HepG2 (cell line): ENCODE results near the gene RNASE13. TPM values are rescaled to one million over a fixed set of nuclear protein-coding genes. Genes with fewer than 3 reads are reported as not detected.

ENCODE experiments used
- AHR ChIP-seq: IDR thresholded peaks from 2 replicates; pipeline ENCODE4 v1.6.1; 2018; ENCODE audit warnings: missing genetic modification reagents, missing compliant biosample characterization
- CENPT ChIP-seq: sonication (generic); formaldehyde crosslinking; IDR thresholded peaks from 2 replicates; pipeline ENCODE4 v1.8.0; 2022; ENCODE audit warnings: low read depth, mild to moderate bottlenecking, moderate library complexity, missing genetic modification reagents
- FOSL1 ChIP-seq: sonication (generic); formaldehyde crosslinking; IDR thresholded peaks from 2 replicates; pipeline ENCODE4 v1.9.0; 2021; ENCODE audit warnings: missing genetic modification reagents, borderline replicate concordance
- FOXO1 ChIP-seq: sonication (generic); formaldehyde crosslinking; IDR thresholded peaks from 2 replicates; pipeline ENCODE4 v1.4.0; 2020; ENCODE audit warnings: missing genetic modification reagents
- GATA4 ChIP-seq: sonication (generic); IDR thresholded peaks from 2 replicates; pipeline ENCODE4 v1.6.1; 2016; ENCODE audit warnings: antibody characterized with exemption, low read depth, borderline replicate concordance
- MED1 ChIP-seq: sonication (generic); formaldehyde crosslinking; IDR thresholded peaks from 2 replicates; pipeline ENCODE4 v1.4.0; 2020; ENCODE audit warnings: missing genetic modification reagents
- MEF2D ChIP-seq: sonication (generic); formaldehyde crosslinking; IDR thresholded peaks from 2 replicates; pipeline ENCODE4 v1.5.1; 2020; ENCODE audit warnings: mild to moderate bottlenecking, missing genetic modification reagents
- NR1H2 ChIP-seq: sonication (generic); formaldehyde crosslinking; IDR thresholded peaks from 2 replicates; pipeline ENCODE4 v1.8.1; 2022; ENCODE audit warnings: low read depth, missing genetic modification reagents, borderline replicate concordance
- RFXANK ChIP-seq: IDR thresholded peaks from 2 replicates; pipeline ENCODE4 v1.6.1; 2016
- RXRA ChIP-seq: sonication (generic); formaldehyde crosslinking; IDR thresholded peaks from 2 replicates; pipeline ENCODE4 v1.5.1; 2020; ENCODE audit warnings: missing genetic modification reagents
- YY1 ChIP-seq: IDR thresholded peaks from 2 replicates; pipeline ENCODE4 v1.6.1; 2011; ENCODE audit warnings: low read length, low read depth, moderate library complexity, mild to moderate bottlenecking; ENCODE audit not compliant: insufficient read depth, insufficient replicate concordance
- ZFYVE20 ChIP-seq: sonication (generic); formaldehyde crosslinking; IDR thresholded peaks from 2 replicates; pipeline ENCODE4 v1.8.0; 2023; ENCODE audit warnings: low read depth, mild to moderate bottlenecking, moderate library complexity, missing genetic modification reagents, borderline replicate concordance
- ZNF703 ChIP-seq: sonication (generic); formaldehyde crosslinking; IDR thresholded peaks from 2 replicates; pipeline ENCODE4 v1.5.1; 2020; ENCODE audit warnings: missing genetic modification reagents, mild to moderate bottlenecking, moderate library complexity, borderline replicate concordance
- ZSCAN31 ChIP-seq: sonication (generic); formaldehyde crosslinking; IDR thresholded peaks from 2 replicates; pipeline ENCODE4 v1.5.0; 2020; ENCODE audit warnings: low read depth, mild to moderate bottlenecking, missing genetic modification reagents
- polyA plus RNA-seq, 8 experiments: library from polyadenylated mRNA; depleted of rRNA in 3 of 8; stranded (reverse) in 7 of 8; unstranded in 1 of 8; fragments of >200 nt; fragmentation: Illumina TruSeq in 4 of 8; extraction: Trizol in 4 of 8; gene quantifications; 2 replicates each; pipeline versions ENCODE4 v1.2.1 to v1.2.3, GENCODE V29; 2011 to 2016; ENCODE audit warnings: low read depth in 4 of 8, missing spikeins in 1 of 8, mixed read lengths in 1 of 8; ENCODE audit not compliant: insufficient read depth in 1 of 8
- total RNA-seq, 5 experiments: library from RNA; depleted of rRNA; stranded (reverse); fragments of >200 nt; fragmentation: Illumina TruSeq; extraction: Trizol; gene quantifications; 2 replicates each; pipeline ENCODE4 v1.2.3, GENCODE V29; 2016; ENCODE audit warnings: low read depth in 1 of 5
- TF ChIP-seq, protein P1 (sequence below): sonication (generic); formaldehyde crosslinking; IDR thresholded peaks from 2 replicates; pipeline ENCODE4 v1.4.0; 2020; ENCODE audit warnings: missing genetic modification reagents
- TF ChIP-seq, protein P2 (sequence below): sonication (generic); formaldehyde crosslinking; IDR thresholded peaks from 2 replicates; pipeline ENCODE4 v1.8.1; 2023; ENCODE audit warnings: mild to moderate bottlenecking, missing genetic modification reagents
- TF ChIP-seq, protein P3 (sequence below): sonication (generic); formaldehyde crosslinking; IDR thresholded peaks from 2 replicates; pipeline ENCODE4 v1.4.0; 2020; ENCODE audit warnings: missing genetic modification reagents
- TF ChIP-seq, protein P4 (sequence below): sonication (generic); formaldehyde crosslinking; IDR thresholded peaks from 2 replicates; pipeline ENCODE4 v1.5.0; 2020; ENCODE audit warnings: missing genetic modification reagents, mild to moderate bottlenecking, borderline replicate concordance
- TF ChIP-seq, protein P5 (sequence below): sonication (generic); formaldehyde crosslinking; IDR thresholded peaks from 2 replicates; pipeline ENCODE4 v1.4.0; 2020; ENCODE audit warnings: mild to moderate bottlenecking, missing genetic modification reagents

The RNASE13 gene
- total and polyA plus RNA-seq, 2 of the 13 experiments (the other 11 are each of a cell fraction or from before 2014, with no cell fraction given): 1.0 TPM; not detected in 1

DNA sequence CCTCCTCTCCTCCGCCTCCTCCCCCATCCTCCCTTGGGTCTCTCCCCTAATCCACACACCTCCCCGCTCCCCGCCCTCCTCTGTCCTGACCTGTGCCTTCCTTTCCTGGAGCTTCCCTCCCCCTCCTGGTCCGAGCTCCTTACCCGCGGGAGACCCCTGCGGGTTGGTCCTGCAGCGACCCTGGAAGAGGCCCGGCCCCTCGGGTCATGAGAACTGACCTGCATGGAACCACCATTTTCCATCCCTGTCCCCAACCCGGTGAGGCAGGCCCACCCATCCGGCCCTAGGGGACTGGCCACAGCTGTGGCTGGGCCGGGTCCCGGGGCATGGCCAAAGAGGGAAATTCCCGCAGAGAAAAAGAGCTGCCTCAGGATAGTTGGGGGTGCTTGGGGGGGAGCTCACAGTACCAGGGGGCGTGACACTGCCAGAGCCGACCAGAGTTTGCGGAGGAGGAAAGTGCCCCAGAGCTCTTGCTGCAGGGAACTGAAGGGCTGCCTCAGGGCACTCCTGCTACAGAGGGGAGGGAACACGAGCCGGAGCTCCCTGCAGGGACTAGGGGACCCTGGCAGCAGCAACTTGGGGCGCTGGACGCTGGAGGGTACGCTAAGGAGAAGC is 36.1 kb upstream of the RNASE13 start (continued):
- TF ChIP-seq RXRA (CRISPR knock-in tag) (peak; percentile 68), ZSCAN31 (no peak), FOSL1 (0 out of 2 replicates have a peak, but pooled peaks have one; percentile 14), FOXO1 (CRISPR knock-in tag) (no peak), MED1 (CRISPR knock-in tag) (peak; percentile 29), MEF2D (CRISPR knock-in tag) (no peak), RFXANK (CRISPR knock-in tag) (no peak), NR1H2 (CRISPR knock-in tag) (no peak; the same call in 1 of the 2 replicates), YY1 (peak; percentile 69), ZNF703 (CRISPR knock-in tag) (0 out of 2 replicates have a peak, but pooled peaks have one; percentile 50), CENPT (CRISPR knock-in tag) (no peak), ZFYVE20 (CRISPR knock-in tag) (no peak; the same call in none of the 2 replicates), AHR (CRISPR knock-in tag) (no peak; the same call in 1 of the 2 replicates), GATA4 (no peak)
- TF ChIP-seq, protein P1, sequence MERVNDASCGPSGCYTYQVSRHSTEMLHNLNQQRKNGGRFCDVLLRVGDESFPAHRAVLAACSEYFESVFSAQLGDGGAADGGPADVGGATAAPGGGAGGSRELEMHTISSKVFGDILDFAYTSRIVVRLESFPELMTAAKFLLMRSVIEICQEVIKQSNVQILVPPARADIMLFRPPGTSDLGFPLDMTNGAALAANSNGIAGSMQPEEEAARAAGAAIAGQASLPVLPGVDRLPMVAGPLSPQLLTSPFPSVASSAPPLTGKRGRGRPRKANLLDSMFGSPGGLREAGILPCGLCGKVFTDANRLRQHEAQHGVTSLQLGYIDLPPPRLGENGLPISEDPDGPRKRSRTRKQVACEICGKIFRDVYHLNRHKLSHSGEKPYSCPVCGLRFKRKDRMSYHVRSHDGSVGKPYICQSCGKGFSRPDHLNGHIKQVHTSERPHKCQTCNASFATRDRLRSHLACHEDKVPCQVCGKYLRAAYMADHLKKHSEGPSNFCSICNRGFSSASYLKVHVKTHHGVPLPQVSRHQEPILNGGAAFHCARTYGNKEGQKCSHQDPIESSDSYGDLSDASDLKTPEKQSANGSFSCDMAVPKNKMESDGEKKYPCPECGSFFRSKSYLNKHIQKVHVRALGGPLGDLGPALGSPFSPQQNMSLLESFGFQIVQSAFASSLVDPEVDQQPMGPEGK (CRISPR knock-in tag): no peak; the same call in 1 of the 2 replicates
- TF ChIP-seq, protein P2, sequence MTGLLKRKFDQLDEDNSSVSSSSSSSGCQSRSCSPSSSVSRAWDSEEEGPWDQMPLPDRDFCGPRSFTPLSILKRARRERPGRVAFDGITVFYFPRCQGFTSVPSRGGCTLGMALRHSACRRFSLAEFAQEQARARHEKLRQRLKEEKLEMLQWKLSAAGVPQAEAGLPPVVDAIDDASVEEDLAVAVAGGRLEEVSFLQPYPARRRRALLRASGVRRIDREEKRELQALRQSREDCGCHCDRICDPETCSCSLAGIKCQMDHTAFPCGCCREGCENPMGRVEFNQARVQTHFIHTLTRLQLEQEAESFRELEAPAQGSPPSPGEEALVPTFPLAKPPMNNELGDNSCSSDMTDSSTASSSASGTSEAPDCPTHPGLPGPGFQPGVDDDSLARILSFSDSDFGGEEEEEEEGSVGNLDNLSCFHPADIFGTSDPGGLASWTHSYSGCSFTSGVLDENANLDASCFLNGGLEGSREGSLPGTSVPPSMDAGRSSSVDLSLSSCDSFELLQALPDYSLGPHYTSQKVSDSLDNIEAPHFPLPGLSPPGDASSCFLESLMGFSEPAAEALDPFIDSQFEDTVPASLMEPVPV: no peak
- TF ChIP-seq, protein P3, sequence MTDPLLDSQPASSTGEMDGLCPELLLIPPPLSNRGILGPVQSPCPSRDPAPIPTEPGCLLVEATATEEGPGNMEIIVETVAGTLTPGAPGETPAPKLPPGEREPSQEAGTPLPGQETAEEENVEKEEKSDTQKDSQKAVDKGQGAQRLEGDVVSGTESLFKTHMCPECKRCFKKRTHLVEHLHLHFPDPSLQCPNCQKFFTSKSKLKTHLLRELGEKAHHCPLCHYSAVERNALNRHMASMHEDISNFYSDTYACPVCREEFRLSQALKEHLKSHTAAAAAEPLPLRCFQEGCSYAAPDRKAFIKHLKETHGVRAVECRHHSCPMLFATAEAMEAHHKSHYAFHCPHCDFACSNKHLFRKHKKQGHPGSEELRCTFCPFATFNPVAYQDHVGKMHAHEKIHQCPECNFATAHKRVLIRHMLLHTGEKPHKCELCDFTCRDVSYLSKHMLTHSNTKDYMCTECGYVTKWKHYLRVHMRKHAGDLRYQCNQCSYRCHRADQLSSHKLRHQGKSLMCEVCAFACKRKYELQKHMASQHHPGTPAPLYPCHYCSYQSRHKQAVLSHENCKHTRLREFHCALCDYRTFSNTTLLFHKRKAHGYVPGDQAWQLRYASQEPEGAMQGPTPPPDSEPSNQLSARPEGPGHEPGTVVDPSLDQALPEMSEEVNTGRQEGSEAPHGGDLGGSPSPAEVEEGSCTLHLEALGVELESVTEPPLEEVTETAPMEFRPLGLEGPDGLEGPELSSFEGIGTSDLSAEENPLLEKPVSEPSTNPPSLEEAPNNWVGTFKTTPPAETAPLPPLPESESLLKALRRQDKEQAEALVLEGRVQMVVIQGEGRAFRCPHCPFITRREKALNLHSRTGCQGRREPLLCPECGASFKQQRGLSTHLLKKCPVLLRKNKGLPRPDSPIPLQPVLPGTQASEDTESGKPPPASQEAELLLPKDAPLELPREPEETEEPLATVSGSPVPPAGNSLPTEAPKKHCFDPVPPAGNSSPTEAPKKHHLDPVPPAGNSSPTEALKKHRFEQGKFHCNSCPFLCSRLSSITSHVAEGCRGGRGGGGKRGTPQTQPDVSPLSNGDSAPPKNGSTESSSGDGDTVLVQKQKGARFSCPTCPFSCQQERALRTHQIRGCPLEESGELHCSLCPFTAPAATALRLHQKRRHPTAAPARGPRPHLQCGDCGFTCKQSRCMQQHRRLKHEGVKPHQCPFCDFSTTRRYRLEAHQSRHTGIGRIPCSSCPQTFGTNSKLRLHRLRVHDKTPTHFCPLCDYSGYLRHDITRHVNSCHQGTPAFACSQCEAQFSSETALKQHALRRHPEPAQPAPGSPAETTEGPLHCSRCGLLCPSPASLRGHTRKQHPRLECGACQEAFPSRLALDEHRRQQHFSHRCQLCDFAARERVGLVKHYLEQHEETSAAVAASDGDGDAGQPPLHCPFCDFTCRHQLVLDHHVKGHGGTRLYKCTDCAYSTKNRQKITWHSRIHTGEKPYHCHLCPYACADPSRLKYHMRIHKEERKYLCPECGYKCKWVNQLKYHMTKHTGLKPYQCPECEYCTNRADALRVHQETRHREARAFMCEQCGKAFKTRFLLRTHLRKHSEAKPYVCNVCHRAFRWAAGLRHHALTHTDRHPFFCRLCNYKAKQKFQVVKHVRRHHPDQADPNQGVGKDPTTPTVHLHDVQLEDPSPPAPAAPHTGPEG (CRISPR knock-in tag): no peak; the same call in 1 of the 2 replicates
- TF ChIP-seq, protein P4, sequence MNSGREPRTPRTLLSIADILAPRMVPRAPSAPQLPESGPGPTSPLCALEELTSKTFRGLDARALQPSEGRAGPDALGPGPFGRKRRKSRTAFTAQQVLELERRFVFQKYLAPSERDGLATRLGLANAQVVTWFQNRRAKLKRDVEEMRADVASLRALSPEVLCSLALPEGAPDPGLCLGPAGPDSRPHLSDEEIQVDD: no peak
- TF ChIP-seq, protein P5, sequence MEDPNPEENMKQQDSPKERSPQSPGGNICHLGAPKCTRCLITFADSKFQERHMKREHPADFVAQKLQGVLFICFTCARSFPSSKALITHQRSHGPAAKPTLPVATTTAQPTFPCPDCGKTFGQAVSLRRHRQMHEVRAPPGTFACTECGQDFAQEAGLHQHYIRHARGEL (CRISPR knock-in tag): no peak; the same call in 1 of the 2 replicates
